ENCODE measurements around the gene LYPD4. TPM values are rescaled to one million over a fixed set of nuclear protein-coding genes. Genes with fewer than 3 reads are reported as not detected.

Gene LYPD4
- total RNA-seq, 2 experiments from 2014 or later, result not detected

DNA sequence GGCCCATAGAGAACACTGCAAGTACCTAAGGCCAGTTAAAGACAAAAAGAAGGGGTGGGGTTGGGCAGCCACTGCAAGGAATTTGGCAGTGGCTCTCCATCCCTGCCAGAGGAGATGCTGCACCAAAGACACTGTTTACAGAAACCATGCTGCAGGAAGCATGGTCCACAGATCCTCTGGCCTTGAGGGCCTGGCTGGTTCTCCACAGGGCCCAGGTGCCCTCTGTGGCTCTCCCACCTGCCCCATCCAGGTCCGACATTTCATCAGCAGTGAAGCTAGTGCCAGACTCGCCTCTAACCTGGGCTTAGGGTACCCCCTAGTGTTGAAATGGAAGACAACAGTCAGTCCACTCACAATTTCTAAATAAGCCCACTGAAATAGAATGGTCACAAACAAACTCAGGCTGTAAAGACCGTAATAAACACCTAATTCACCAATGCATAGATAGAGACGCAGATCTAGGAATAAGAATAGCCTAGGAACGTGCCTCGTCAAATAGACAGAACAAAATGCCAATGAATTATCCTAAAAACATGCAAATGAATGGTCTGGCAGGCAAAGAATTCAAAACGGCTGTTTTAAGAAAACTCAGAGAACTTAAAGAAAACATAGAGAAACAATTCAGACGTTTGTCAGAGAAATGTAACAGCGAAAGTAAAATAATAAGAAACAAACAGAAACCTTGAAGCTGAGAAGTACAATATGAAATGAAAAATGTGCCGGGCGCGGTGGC, 23.3 kb downstream of the LYPD4 start:
- DNase-seq (peak; percentile 56), ATAC-seq (peak; percentile 78)
- H3K27ac Mint-ChIP-seq, result no peak overlapping the region
- CTCF ChIA-PET, result interaction anchor here (0.6 to 6.6 kb wide), 17 partner anchors 9 to 343 kb away, joined by 3 to 105 read pairs (median 5); no protein-coding TSS in a partner anchor
- no peaks in the 10 kb centered on the region for H3K36me3 Mint-ChIP-seq
- no peaks in the 10 kb centered on the region for H3K9me3 Mint-ChIP-seq (ENCODE audit: low read depth)
- peaks cover 39% of the 10 kb centered on the region for H3K27me3 Mint-ChIP-seq
- H3K4me1 Mint-ChIP-seq, result peaks cover 3% of the 10 kb centered on the region
- no peak overlapping the region for H3K4me3 Mint-ChIP-seq

DNA sequence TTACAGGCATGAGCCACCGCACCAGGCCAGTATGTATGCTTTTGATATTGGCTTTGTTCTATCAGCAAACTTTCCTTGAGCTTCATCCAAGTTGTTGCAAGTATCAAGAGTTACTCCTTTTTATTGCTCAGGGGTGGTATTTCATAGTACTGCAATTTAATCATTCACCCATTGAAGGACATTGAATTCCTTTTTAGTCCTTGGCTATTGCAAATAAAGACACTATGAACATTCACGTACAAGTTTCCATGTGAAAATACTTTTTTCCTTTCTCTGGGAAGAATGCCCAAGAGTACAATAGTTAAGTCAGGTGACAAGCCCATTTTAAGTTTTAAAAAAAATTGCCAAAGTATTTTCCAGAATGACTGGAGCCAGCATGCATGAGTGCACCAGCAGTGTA, 27.7 kb downstream of the LYPD4 start:
- peaks cover 19% of the 10 kb centered on the region for H3K27me3 Mint-ChIP-seq
- no peak overlapping the region for H3K27ac Mint-ChIP-seq
- no peaks in the 10 kb centered on the region for H3K9me3 Mint-ChIP-seq (ENCODE audit: low read depth)
- no peak overlapping the region for H3K4me3 Mint-ChIP-seq
- peaks cover 4% of the 10 kb centered on the region for H3K4me1 Mint-ChIP-seq
- no peaks in the 10 kb centered on the region for H3K36me3 Mint-ChIP-seq
- ATAC-seq (no peak), DNase-seq (no peak)
- CTCF ChIA-PET, result interaction anchor here (6.6 kb wide), 1 partner anchor 24 kb away, joined by 105 read pairs; no protein-coding TSS in a partner anchor

DNA sequence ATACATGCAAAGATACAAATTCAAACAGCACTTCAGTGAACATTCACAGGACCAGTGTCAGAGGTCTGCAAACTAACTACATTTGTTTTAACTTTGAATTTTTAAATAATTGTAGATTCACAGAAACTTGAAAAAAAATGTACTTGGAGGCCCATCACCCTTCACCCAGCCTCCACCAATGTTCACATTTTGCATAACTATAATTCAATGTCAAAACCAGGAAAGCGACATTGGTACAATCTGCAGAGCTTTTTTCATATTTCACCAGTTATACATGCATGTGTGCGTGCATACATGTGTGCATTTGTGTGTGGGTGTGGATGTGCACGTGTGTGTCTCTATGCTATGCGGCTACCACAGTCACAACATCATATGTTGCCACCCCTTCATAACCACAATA, 29.2 kb downstream of the LYPD4 start:
- ATAC-seq (no peak), DNase-seq (no peak)
- Mint-ChIP-seq H3K36me3 (no peaks in the 10 kb centered on the region), H3K4me1 (peaks cover 2% of the 10 kb centered on the region), H3K9me3 (ENCODE audit: low read depth) (no peaks in the 10 kb centered on the region), H3K27ac (no peak overlapping the region), H3K4me3 (no peak overlapping the region), H3K27me3 (peaks cover 7% of the 10 kb centered on the region)
- CTCF ChIA-PET, result interaction anchor here (6.6 kb wide), 1 partner anchor 23 kb away, joined by 105 read pairs; no protein-coding TSS in a partner anchor

DNA sequence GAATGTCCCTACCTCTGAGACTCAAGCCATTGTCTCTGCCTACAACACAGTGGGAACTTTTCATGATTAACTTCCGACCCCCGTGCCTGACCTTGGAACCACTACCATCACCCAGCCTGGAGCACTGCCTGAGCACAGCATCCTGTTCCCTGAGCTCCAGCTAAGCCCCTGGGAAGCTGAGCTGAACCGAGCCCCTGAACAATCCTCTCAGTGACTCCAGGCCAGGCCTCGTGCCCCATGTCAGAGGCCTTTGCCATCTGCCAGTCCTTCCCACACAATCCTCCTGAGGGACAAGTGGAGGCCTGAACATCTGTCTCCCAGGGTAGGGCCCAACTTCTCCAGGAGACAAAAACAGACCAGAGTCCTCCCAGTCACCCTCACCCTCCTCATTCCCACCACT, 30.6 kb downstream of the LYPD4 start:
- Mint-ChIP-seq H3K4me3 (no peak overlapping the region), H3K36me3 (no peaks in the 10 kb centered on the region), H3K9me3 (ENCODE audit: low read depth) (no peaks in the 10 kb centered on the region), H3K27me3 (peaks cover 7% of the 10 kb centered on the region), H3K4me1 (peaks cover 2% of the 10 kb centered on the region), H3K27ac (no peak overlapping the region)
- CTCF ChIA-PET, result interaction anchor here (0.6 to 0.9 kb wide), 2 partner anchors 19 to 39 kb away, joined by 3 to 4 read pairs; no protein-coding TSS in a partner anchor
- DNase-seq (no peak), ATAC-seq (no peak)

DNA sequence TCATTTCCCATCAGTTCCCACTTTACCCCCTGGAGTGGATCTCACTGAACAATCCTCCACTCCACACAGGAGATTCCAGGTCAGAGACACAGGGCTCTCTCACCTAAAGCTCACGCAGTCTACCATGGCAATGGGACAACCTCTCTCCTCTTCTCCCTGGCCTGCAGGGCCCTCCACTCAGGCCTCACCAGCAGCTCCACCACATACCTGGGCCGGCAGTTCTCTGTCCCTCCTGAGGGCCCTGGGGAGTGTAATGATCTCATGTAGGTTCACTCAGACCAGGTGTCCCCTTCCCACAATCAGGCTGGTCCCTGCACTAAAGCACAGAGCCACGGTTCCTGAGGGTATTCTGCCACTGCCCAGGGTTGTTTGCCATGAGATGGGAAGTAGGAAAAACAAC, 32.5 kb downstream of the LYPD4 start:
- Mint-ChIP-seq H3K4me1 (peaks cover 2% of the 10 kb centered on the region), H3K36me3 (no peaks in the 10 kb centered on the region), H3K4me3 (no peak overlapping the region), H3K27ac (no peak overlapping the region), H3K9me3 (ENCODE audit: low read depth) (no peaks in the 10 kb centered on the region), H3K27me3 (no peaks in the 10 kb centered on the region)
- CTCF ChIA-PET, result interaction anchor here (1.6 to 2.9 kb wide), 4 partner anchors 9 to 58 kb away, joined by 6 to 10 read pairs (median 7); no protein-coding TSS in a partner anchor
- no peak for DNase-seq
- no peak for ATAC-seq

DNA sequence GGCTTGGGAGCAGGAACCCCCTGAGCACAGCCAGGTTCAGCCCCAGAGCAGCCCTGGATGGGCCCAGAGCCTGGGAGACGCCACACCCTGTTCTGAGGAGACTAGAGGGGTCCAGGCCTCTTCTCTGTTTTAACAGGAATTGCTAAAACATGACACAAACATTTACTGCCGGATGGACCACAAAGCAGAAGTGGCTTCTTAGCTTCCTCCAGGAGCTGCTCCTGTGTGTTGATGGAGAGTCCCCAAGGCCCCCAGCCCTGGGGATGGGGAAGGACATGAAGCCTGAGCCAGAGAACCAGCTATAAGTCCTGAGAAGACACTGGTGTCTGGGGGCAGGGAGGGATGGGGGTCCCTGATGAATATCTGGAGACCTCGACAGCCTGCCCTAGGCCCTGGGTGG, 33.4 kb downstream of the LYPD4 start:
- no peak overlapping the region for H3K4me3 Mint-ChIP-seq
- H3K27ac Mint-ChIP-seq, result no peak overlapping the region
- peaks cover 2% of the 10 kb centered on the region for H3K4me1 Mint-ChIP-seq
- CTCF ChIA-PET, result interaction anchor here (1.3 to 2.9 kb wide), 6 partner anchors 9 to 57 kb away, joined by 3 to 10 read pairs (median 6); no protein-coding TSS in a partner anchor
- no peaks in the 10 kb centered on the region for H3K27me3 Mint-ChIP-seq
- no peak for ATAC-seq
- no peak for DNase-seq
- H3K9me3 Mint-ChIP-seq (ENCODE audit: low read depth), result no peaks in the 10 kb centered on the region
- no peaks in the 10 kb centered on the region for H3K36me3 Mint-ChIP-seq

DNA sequence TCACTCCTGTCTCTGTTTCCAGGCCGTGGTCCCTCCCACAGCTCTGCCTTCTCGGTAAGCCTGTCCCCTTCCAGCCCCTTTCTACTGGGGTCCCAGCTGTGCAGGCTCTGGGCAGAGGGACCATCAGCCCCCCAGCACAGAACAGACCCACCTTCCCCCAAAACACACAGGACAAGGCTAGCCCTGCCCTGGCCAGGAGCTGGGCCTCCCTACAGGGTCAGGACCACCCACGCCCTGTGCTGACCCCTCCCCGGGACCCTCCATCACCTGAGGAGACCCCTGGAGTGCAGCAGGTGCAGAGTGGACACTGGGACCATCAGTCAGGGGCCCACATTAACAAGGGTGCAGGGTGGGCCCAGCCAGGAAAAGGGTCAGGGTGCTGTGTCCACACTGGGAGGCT, 34.2 kb downstream of the LYPD4 start:
- H3K27ac Mint-ChIP-seq, result no peak overlapping the region
- H3K4me1 Mint-ChIP-seq, result peaks cover 2% of the 10 kb centered on the region
- CTCF ChIA-PET, result interaction anchor here (1.3 to 2.9 kb wide), 5 partner anchors 8 to 57 kb away, joined by 3 to 10 read pairs (median 6); no protein-coding TSS in a partner anchor
- H3K36me3 Mint-ChIP-seq, result no peaks in the 10 kb centered on the region
- peaks cover 4% of the 10 kb centered on the region for H3K27me3 Mint-ChIP-seq
- no peak for DNase-seq
- ATAC-seq, result no peak
- H3K4me3 Mint-ChIP-seq, result no peak overlapping the region
- H3K9me3 Mint-ChIP-seq (ENCODE audit: low read depth), result no peaks in the 10 kb centered on the region

DNA sequence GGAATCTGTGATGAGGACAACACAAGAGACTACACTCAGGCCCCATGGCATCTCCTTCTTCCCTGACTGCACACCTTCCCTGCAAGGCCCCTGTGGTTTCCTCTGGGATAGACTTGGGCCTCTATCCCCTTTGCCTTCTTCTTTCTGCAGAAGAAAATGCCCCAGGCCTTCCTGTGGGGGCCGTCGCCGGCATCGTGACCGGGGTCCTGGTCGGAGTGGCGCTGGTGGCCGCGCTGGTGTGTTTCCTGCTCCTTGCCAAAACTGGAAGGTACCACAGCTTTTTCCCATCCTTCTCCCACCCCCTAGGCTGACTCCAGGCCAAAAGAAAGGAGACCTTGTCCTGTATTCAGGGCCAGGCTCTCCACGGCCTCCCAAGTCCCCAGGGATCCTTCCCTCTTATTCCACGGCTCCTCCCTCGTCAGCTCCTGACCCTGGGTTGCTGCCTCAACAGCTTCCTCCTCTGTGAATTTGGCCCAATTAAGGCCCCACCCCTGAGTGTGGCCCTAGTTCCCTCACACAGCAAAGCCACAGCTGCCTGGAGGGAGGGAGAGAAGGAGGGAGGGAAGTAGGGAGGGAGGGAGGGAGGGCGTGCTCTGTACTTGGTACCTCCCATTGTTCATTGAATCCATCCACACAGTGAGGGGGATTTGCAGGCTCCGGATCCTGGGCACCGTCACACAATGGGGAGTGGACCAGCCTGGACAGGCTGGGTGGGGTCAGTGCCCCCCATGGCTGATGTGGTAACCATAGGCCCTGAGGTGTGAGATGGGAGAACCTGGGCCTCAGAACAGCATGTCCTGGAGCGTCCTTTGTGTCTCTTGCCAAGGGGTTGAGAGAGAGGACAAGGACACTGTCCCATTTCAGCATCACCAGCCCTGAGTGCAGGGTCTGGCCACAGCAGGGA, 35.6 kb downstream of the LYPD4 start:
- Mint-ChIP-seq H3K4me3 (no peak overlapping the region), H3K27me3 (peaks cover 4% of the 10 kb centered on the region), H3K27ac (no peak overlapping the region), H3K36me3 (no peaks in the 10 kb centered on the region), H3K9me3 (ENCODE audit: low read depth) (no peaks in the 10 kb centered on the region), H3K4me1 (peaks cover 6% of the 10 kb centered on the region)
- CTCF ChIA-PET, result no interaction called here
- DNase-seq (no peak), ATAC-seq (no peak)

DNA sequence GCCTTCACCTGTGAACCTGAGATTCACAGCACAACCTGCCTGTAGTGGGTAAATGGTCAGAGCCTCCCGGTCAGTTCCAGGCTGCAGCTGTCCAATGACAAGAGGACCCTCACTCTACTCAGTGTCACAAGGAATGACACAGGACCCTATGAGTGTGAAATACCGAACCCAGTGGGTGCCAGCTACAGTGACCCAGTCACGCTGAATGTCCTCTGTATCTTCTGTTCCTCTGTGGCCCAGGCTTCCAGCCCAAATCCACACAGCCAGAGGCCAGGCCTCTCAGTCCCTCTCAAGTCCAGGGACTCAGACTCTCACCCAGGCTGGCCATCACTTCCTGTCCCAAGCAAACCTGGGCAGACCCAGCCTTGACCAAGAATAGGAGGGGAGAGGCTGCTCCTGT, 37.3 kb downstream of the LYPD4 start:
- H3K27ac Mint-ChIP-seq, result no peak overlapping the region
- CTCF ChIA-PET, result no interaction called here
- H3K4me3 Mint-ChIP-seq, result no peak overlapping the region
- ATAC-seq (no peak), DNase-seq (no peak)
- H3K36me3 Mint-ChIP-seq, result no peaks in the 10 kb centered on the region
- no peaks in the 10 kb centered on the region for H3K9me3 Mint-ChIP-seq (ENCODE audit: low read depth)
- peaks cover 6% of the 10 kb centered on the region for H3K27me3 Mint-ChIP-seq
- peaks cover 13% of the 10 kb centered on the region for H3K4me1 Mint-ChIP-seq

DNA sequence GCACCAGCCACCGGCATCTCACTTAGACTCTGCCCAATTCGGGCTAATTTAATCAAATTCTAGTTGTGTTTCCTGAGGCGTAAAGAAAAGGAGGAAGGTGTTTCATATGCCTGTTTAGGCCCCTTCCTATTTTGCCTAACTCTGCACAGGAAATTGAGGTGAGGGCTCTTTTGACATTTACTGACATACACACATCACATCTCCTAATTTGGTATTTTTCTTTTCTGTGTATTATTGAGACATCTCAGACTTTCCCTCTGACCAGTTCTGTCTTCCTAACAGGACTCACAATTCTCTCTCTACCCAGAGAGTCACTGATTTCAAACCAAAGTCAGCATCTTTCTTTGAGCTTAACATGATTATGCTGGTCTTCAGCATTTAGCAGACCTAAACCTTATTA, 40.1 kb downstream of the LYPD4 start:
- Mint-ChIP-seq H3K27ac (no peak overlapping the region), H3K27me3 (peaks cover 6% of the 10 kb centered on the region), H3K4me1 (peaks cover 17% of the 10 kb centered on the region), H3K9me3 (ENCODE audit: low read depth) (no peaks in the 10 kb centered on the region), H3K36me3 (no peaks in the 10 kb centered on the region), H3K4me3 (no peak overlapping the region)
- CTCF ChIA-PET, result interaction anchor here (1.2 to 6.1 kb wide), 3 partner anchors 11 to 51 kb away, joined by 3 to 32 read pairs (median 8); no protein-coding TSS in a partner anchor
- DNase-seq (no peak), ATAC-seq (no peak)

DNA sequence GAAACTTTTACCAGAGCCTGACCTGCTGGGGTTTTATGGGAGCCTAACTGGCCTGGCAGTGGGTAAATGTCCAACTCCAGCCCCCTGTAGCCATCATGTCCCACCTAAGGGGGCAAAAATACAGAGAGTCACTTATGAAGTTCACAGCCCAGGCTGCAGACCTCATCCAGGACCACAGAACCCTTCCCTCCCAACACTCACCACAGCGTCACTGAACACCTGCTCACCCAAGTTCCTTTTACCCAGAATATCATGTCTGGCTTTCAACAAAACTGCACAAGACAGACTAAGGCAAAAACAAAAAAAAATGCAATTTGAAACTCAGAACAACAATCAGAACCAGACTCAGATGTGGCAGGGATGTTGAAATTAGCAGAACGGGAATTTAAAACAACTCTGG, 41.7 kb downstream of the LYPD4 start:
- Mint-ChIP-seq H3K9me3 (ENCODE audit: low read depth) (no peaks in the 10 kb centered on the region), H3K27ac (no peak overlapping the region), H3K36me3 (no peaks in the 10 kb centered on the region), H3K4me1 (peaks cover 17% of the 10 kb centered on the region), H3K27me3 (peaks cover 6% of the 10 kb centered on the region), H3K4me3 (no peak overlapping the region)
- CTCF ChIA-PET, result interaction anchor here (1.4 to 6.1 kb wide), 4 partner anchors 8 to 19 kb away, joined by 6 to 32 read pairs (median 7); no protein-coding TSS in a partner anchor
- DNase-seq, result no peak
- no peak for ATAC-seq

DNA sequence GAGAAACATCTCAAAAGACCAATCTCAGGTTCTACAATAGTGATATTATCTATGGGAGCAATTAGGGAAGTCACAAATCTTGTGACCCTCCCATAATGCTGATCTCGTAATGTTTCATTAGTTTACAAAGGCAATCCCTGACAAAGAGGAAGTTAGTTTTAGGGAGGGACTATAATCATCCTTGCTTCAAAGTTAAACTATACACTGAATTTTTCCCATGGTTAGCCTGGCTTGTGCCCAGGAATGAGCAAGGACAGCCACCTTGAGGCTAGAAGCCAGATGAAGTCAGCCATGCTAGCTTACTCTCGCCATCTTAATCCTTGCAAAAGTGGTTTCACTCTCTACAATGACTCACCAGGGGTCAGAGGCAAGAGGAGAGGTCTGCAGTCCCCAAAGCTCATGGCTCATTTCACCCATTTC, 42.7 kb downstream of the LYPD4 start:
- no peaks in the 10 kb centered on the region for H3K9me3 Mint-ChIP-seq (ENCODE audit: low read depth)
- peaks cover 17% of the 10 kb centered on the region for H3K4me1 Mint-ChIP-seq
- no peak overlapping the region for H3K4me3 Mint-ChIP-seq
- CTCF ChIA-PET, result interaction anchor here (1.4 to 6.1 kb wide), 3 partner anchors 9 to 16 kb away, joined by 6 to 32 read pairs (median 6); no protein-coding TSS in a partner anchor
- no peak overlapping the region for H3K27ac Mint-ChIP-seq
- H3K27me3 Mint-ChIP-seq, result peaks cover 10% of the 10 kb centered on the region
- ATAC-seq (no peak), DNase-seq (no peak)
- no peaks in the 10 kb centered on the region for H3K36me3 Mint-ChIP-seq

DNA sequence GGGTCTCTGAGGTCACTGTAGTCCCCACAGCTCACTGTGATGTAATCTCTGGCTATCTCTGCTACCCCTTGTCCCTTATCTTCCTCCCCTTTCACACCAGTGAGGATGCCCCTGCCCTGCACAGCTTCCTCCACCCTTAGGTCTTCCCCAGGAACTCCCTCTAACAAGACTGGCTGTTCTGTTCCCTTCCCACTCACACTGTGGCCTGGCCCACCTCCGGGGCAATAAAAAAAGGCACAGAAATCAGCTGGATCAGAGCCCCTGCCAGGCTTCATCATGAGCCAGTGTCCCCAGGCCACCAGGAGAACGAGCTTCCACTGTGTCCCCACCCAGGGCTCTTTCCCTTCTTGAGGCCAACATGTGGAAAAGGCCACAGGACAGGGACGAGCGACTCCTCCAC, 43.5 kb downstream of the LYPD4 start:
- Mint-ChIP-seq H3K4me1 (peaks cover 17% of the 10 kb centered on the region), H3K27ac (no peak overlapping the region), H3K4me3 (no peak overlapping the region), H3K36me3 (no peaks in the 10 kb centered on the region), H3K27me3 (peaks cover 14% of the 10 kb centered on the region), H3K9me3 (ENCODE audit: low read depth) (no peaks in the 10 kb centered on the region)
- no peak for DNase-seq
- no peak for ATAC-seq
- CTCF ChIA-PET, result interaction anchor here (2.0 to 6.1 kb wide), 2 partner anchors 8 to 16 kb away, joined by 6 to 32 read pairs; no protein-coding TSS in a partner anchor

All from activated CD8-positive, alpha-beta memory T cell treated with anti-CD3 and anti-CD28 coated beads, Interleukin-2, amount 10 ng/mL, durations not matched to agents 7 days and 5 days (primary cell).